CD14-positive monocyte (primary cell): Measurements from ENCODE around the gene ADGRG6. TPM values are rescaled to one million over a fixed set of nuclear protein-coding genes. Genes with fewer than 3 reads are reported as not detected.

Source experiments
- DNase-seq, 3 donors: peaks; one replicate each; pipeline ENCODE4 v3.0.0-alpha.2; 2011 to 2022
- H2AFZ ChIP-seq: 2 replicates; pipeline ENCODE4 v1.6.0; 2012; ENCODE audit warnings: mild to moderate bottlenecking, low read depth, low read length, inconsistent platforms; ENCODE audit not compliant: insufficient read depth, poor library complexity, severe bottlenecking
- H3K27ac ChIP-seq, 2 donors: 1 replicate in 1 of 2; 2 replicates in 1 of 2; pipeline ENCODE4 v1.5.1; 2012 to 2013; ENCODE audit warnings: low read length in 2 of 2, control low read depth in 1 of 2, inconsistent platforms in 1 of 2, low read depth in 1 of 2, mild to moderate bottlenecking in 1 of 2
- H3K27me3 ChIP-seq, 2 donors: one replicate each; pipeline versions ENCODE4 v1.6.0 to v1.6.1; 2011 to 2013; ENCODE audit warnings: low read length in 2 of 2; ENCODE audit not compliant: control insufficient read depth in 2 of 2, insufficient read depth in 2 of 2
- H3K36me3 ChIP-seq, 2 donors: replicated peaks in 1 of 2; 1 replicate in 1 of 2; 2 replicates in 1 of 2; pipeline versions ENCODE4 v1.5.1 to v1.6.1; 2012 to 2013; ENCODE audit warnings: low read length in 2 of 2, control low read depth in 1 of 2, inconsistent platforms in 1 of 2, mild to moderate bottlenecking in 1 of 2; ENCODE audit not compliant: insufficient read depth in 2 of 2, control insufficient read depth in 1 of 2
- H3K4me1 ChIP-seq, 2 donors: 1 replicate in 1 of 2; 2 replicates in 1 of 2; pipeline versions ENCODE4 v1.5.1 to v1.6.1; 2012 to 2013; ENCODE audit warnings: low read length in 2 of 2, control low read depth in 1 of 2, inconsistent platforms in 1 of 2, mild to moderate bottlenecking in 1 of 2, moderate library complexity in 1 of 2; ENCODE audit not compliant: insufficient read depth in 2 of 2, control insufficient read depth in 1 of 2
- H3K4me2 ChIP-seq: replicated peaks from 2 replicates; pipeline ENCODE3; 2012; ENCODE audit warnings: low read length, moderate library complexity, mild to moderate bottlenecking; ENCODE audit not compliant: poor library complexity, severe bottlenecking; ENCODE audit errors: extremely low read depth
- H3K4me3 ChIP-seq, 3 experiments: fragments of 200-600 bp in 1 of 3; sonication (generic) in 1 of 3; replicated peaks in 1 of 3; 1 replicate in 2 of 3; 2 replicates in 1 of 3; pipeline ENCODE4 v1.5.1; 2011 to 2013; ENCODE audit warnings: low read length in 3 of 3, mild to moderate bottlenecking in 3 of 3, control low read depth in 2 of 3, low read depth in 2 of 3, inconsistent platforms in 1 of 3, moderate library complexity in 1 of 3
- H3K79me2 ChIP-seq: 2 replicates; pipeline ENCODE4 v1.6.0; 2012; ENCODE audit warnings: mild to moderate bottlenecking, control low read depth, inconsistent platforms, low read length, moderate library complexity; ENCODE audit not compliant: insufficient read depth
- H3K9ac ChIP-seq: 2 replicates; pipeline ENCODE4 v1.6.0; 2017; ENCODE audit warnings: low read length, mild to moderate bottlenecking; ENCODE audit not compliant: insufficient read depth, poor library complexity, severe bottlenecking
- H3K9me3 ChIP-seq, 2 donors: replicated peaks in 1 of 2; 1 replicate in 1 of 2; 2 replicates in 1 of 2; pipeline versions ENCODE4 v1.5.1 to v1.6.1; 2012 to 2013; ENCODE audit warnings: low read length in 2 of 2, control low read depth in 1 of 2; ENCODE audit not compliant: control insufficient read depth in 1 of 2, insufficient read depth in 1 of 2
- H4K20me1 ChIP-seq: 2 replicates; pipeline ENCODE4 v1.6.0; 2012; ENCODE audit warnings: mild to moderate bottlenecking, low read length, control low read depth, moderate library complexity; ENCODE audit not compliant: insufficient read depth
- H3K27ac Mint-ChIP-seq, 7 donors: one replicate each; pipeline ENCODE4 v1.8.0; 2020; ENCODE audit warnings: mild to moderate bottlenecking in 7 of 7, mixed read lengths in 7 of 7, moderate library complexity in 6 of 7, inconsistent platforms in 2 of 7
- H3K27me3 Mint-ChIP-seq, 3 donors: one replicate each; pipeline ENCODE4 v1.8.0; 2021 to 2022; ENCODE audit warnings: low read depth in 3 of 3, mild to moderate bottlenecking in 3 of 3, mixed read lengths in 3 of 3, moderate library complexity in 3 of 3, inconsistent platforms in 1 of 3
- H3K36me3 Mint-ChIP-seq, 2 donors: one replicate each; pipeline ENCODE4 v1.8.0; 2020; ENCODE audit warnings: mixed read lengths in 2 of 2, inconsistent platforms in 1 of 2, mild to moderate bottlenecking in 1 of 2
- H3K4me1 Mint-ChIP-seq: one replicate; pipeline ENCODE4 v1.8.0; 2020; ENCODE audit warnings: mild to moderate bottlenecking, mixed read lengths
- H3K4me3 Mint-ChIP-seq, 2 donors: one replicate each; pipeline ENCODE4 v1.8.0; 2020; ENCODE audit warnings: mild to moderate bottlenecking in 2 of 2, mixed read lengths in 2 of 2, moderate library complexity in 1 of 2
- H3K9me3 Mint-ChIP-seq, 7 donors: one replicate each; pipeline ENCODE4 v1.8.0; 2020 to 2022; ENCODE audit warnings: mixed read lengths in 7 of 7, mild to moderate bottlenecking in 6 of 7, moderate library complexity in 6 of 7, inconsistent platforms in 2 of 7
- WGBS: methylation state at CpG from one replicate; pipeline ENCODE4 v1.1.5; 2013; ENCODE audit warnings: missing lambda C conversion rate; ENCODE audit not compliant: insufficient coverage; 5-methylcytosine and 5-hydroxymethylcytosine counted together
- intact Hi-C, 2 donors: fragments of 100-400 bp; cut with micrococcal nuclease; formaldehyde crosslinking; loops; one replicate each; pipeline versions ENCODE4 v1.15.0 to v1.15.1; 2023
- polyA plus RNA-seq, 3 donors: library from polyadenylated mRNA; depleted of rRNA in 1 of 3; unstranded in 2 of 3; stranded (reverse) in 1 of 3; fragments of 300-500 nt in 2 of 3; fragments of >200 nt in 1 of 3; fragmentation: Illumina TruSeq in 2 of 3; gene quantifications; 1 replicate in 2 of 3; 2 replicates in 1 of 3; pipeline ENCODE4 v1.2.3, GENCODE V29; 2012 to 2021
- TF ChIP-seq, protein P1 (sequence below): fragments of 200-600 bp; IDR thresholded peaks from one replicate; pipeline ENCODE4 v1.8.0; 2022; ENCODE audit warnings: antibody characterized with exemption, mild to moderate bottlenecking

The ADGRG6 gene
- polyA plus RNA-seq, 3 donors: 0.18 to 0.31 TPM; not detected in 1

DNA sequence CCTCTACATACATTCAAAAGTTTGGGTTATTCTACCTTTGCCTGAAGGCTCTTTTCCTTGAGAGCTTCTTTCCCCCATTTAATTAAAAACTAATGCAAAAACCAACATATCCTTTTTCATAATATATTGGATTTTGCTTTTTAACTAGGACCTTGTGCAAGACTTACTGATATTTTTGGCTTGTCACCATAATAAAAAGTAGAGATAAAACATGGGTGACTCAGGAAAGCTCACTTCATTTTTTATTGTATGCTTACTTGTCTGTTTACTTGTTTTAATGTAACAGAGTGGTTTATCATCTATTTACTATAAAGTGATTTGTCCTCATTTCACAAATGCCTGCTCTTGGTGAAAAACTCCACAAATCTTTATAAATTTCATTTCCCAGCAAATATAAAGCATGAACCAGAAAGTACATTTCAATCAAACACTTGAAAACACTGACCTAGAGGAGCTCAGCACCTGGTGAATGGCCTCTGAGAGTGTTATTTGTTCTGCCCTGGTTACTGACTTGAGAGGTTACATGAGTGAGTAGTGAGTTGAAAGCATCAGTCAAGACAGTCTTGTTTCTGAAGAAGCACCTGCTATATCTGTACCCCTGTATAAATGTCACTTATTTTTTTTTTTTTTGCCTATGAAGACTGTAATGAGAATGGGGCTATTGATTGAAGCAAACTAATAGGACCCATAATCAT lies 20.8 kb downstream of the ADGRG6 start:
- H3K4me1 ChIP-seq: no peaks in the 10 kb centered on the region
- no peak overlapping the region for H3K27ac ChIP-seq
- Mint-ChIP-seq H3K4me3 (no peak overlapping the region), H3K9me3 (no peaks in the 10 kb centered on the region), H3K27me3 (peaks cover 0 to 1% (median 0%) of the 10 kb centered on the region in 3 donors), H3K27ac (no peak overlapping the region), H3K4me1 (peaks cover 2% of the 10 kb centered on the region), H3K36me3 (no peaks in the 10 kb centered on the region)
- TF ChIP-seq, protein P1, sequence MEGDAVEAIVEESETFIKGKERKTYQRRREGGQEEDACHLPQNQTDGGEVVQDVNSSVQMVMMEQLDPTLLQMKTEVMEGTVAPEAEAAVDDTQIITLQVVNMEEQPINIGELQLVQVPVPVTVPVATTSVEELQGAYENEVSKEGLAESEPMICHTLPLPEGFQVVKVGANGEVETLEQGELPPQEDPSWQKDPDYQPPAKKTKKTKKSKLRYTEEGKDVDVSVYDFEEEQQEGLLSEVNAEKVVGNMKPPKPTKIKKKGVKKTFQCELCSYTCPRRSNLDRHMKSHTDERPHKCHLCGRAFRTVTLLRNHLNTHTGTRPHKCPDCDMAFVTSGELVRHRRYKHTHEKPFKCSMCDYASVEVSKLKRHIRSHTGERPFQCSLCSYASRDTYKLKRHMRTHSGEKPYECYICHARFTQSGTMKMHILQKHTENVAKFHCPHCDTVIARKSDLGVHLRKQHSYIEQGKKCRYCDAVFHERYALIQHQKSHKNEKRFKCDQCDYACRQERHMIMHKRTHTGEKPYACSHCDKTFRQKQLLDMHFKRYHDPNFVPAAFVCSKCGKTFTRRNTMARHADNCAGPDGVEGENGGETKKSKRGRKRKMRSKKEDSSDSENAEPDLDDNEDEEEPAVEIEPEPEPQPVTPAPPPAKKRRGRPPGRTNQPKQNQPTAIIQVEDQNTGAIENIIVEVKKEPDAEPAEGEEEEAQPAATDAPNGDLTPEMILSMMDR: no peak
- DNase-seq: no peak
- no peaks in the 10 kb centered on the region for H4K20me1 ChIP-seq
- H3K9ac ChIP-seq: no peak overlapping the region
- H3K27me3 ChIP-seq: no peaks in the 10 kb centered on the region
- no peaks in the 10 kb centered on the region for H3K36me3 ChIP-seq
- H3K4me3 ChIP-seq: no peak overlapping the region
- no peak overlapping the region for H3K4me2 ChIP-seq
- H3K79me2 ChIP-seq: no peaks in the 10 kb centered on the region
- no peak overlapping the region for H2AFZ ChIP-seq
- no peaks in the 10 kb centered on the region for H3K9me3 ChIP-seq
- intact Hi-C loops: no loop called here

DNA sequence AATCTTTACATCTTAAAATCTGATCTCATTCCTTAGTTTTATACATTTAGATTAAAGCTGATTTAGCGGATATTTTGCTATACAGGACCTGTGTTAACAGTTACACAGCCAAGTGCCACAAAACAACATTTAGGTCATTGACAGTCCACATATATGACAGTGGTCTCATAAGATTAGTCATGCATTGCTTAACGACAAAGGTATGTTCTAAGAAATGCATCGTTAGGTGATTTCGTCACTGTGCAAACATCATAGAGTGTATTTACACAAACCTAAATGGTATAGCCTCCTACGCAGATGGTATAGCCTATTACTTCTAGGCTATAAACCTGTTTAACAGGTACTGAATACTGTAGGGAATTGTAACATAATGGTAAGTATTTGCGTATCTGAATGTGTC lies 21.6 kb downstream of the ADGRG6 start:
- Mint-ChIP-seq H3K27me3 (peaks cover 0 to 1% (median 0%) of the 10 kb centered on the region in 3 donors), H3K4me1 (peaks cover 2% of the 10 kb centered on the region), H3K27ac (no peak overlapping the region), H3K4me3 (no peak overlapping the region), H3K9me3 (no peaks in the 10 kb centered on the region), H3K36me3 (no peaks in the 10 kb centered on the region)
- WGBS: 100% methylated on average over 2 of the region's 6 CpGs
- no peak overlapping the region for H3K4me3 ChIP-seq
- no peak for DNase-seq
- no peaks in the 10 kb centered on the region for H3K79me2 ChIP-seq
- no peaks in the 10 kb centered on the region for H3K4me1 ChIP-seq
- no peaks in the 10 kb centered on the region for H3K9me3 ChIP-seq
- H3K27me3 ChIP-seq: no peaks in the 10 kb centered on the region
- no peaks in the 10 kb centered on the region for H4K20me1 ChIP-seq
- no peak overlapping the region for H3K4me2 ChIP-seq
- H2AFZ ChIP-seq: no peak overlapping the region
- intact Hi-C loops: no loop called here
- H3K36me3 ChIP-seq: no peaks in the 10 kb centered on the region
- TF ChIP-seq, protein P1: no peak
- H3K27ac ChIP-seq: no peak overlapping the region
- no peak overlapping the region for H3K9ac ChIP-seq
